SK-N-SH treated with all-trans-retinoic acid at 6 μM for 48 hours (cell line): ENCODE data around the gene SMIM20.

Experiments
- ATAC-seq: fragments of 200-7000 bp; cut with Tn5 transposase; 3 replicates; pipeline ENCODE4 v1.9.1; 2020; ENCODE audit warnings: mild to moderate bottlenecking, moderate library complexity
- ARNTL ChIP-seq: fragments of 450-650 bp; formaldehyde crosslinking; IDR thresholded peaks from 2 replicates; pipeline ENCODE4 v1.5.0; 2020; ENCODE audit warnings: low read depth, mild to moderate bottlenecking, moderate library complexity, borderline replicate concordance
- CREB5 ChIP-seq: fragments of 250-450 bp; sonication (Bioruptor Pico); IDR thresholded peaks from 2 replicates; pipeline ENCODE4 v1.5.1; 2020; ENCODE audit warnings: low read depth, mild to moderate bottlenecking, moderate library complexity
- CSDC2 ChIP-seq: fragments of 250-450 bp; sonication (Bioruptor Pico); IDR thresholded peaks from 2 replicates; pipeline ENCODE4 v1.5.0; 2020; ENCODE audit warnings: mild to moderate bottlenecking, moderate library complexity
- CSRNP3 ChIP-seq: fragments of 250-450 bp; sonication (Bioruptor Pico); IDR thresholded peaks from 2 replicates; pipeline ENCODE4 v1.5.1; 2021; ENCODE audit warnings: mild to moderate bottlenecking, moderate library complexity
- ESRRG ChIP-seq: fragments of 250-450 bp; sonication (Bioruptor Pico); IDR thresholded peaks from 2 replicates; pipeline ENCODE4 v1.6.1; 2021; ENCODE audit warnings: mild to moderate bottlenecking
- OSR1 ChIP-seq: fragments of 250-450 bp; sonication (Bioruptor Pico); IDR thresholded peaks from 2 replicates; pipeline ENCODE4 v1.8.0; 2022; ENCODE audit warnings: moderate library complexity, mild to moderate bottlenecking, inconsistent platforms
- POU6F1 ChIP-seq: fragments of 250-450 bp; sonication (Bioruptor Pico); IDR thresholded peaks from 2 replicates; pipeline ENCODE4 v1.8.0; 2021; ENCODE audit warnings: low read depth, mild to moderate bottlenecking, moderate library complexity, borderline replicate concordance
- PPARA ChIP-seq: fragments of 250-450 bp; sonication (Bioruptor Pico); IDR thresholded peaks from 2 replicates; pipeline ENCODE4 v1.5.0; 2020; ENCODE audit warnings: mild to moderate bottlenecking, borderline replicate concordance
- RARB ChIP-seq: fragments of 250-450 bp; sonication (Bioruptor Pico); IDR thresholded peaks from 2 replicates; pipeline ENCODE4 v1.8.0; 2021; ENCODE audit warnings: mild to moderate bottlenecking, moderate library complexity
- SNAI2 ChIP-seq: fragments of 250-450 bp; sonication (Bioruptor Pico); IDR thresholded peaks from 2 replicates; pipeline ENCODE4 v1.5.0; 2020; ENCODE audit warnings: mild to moderate bottlenecking, moderate library complexity
- TOX ChIP-seq: fragments of 250-450 bp; sonication (Bioruptor Pico); IDR thresholded peaks from 2 replicates; pipeline ENCODE4 v1.8.0; 2021; ENCODE audit warnings: mild to moderate bottlenecking, moderate library complexity, borderline replicate concordance
- ZC3H10 ChIP-seq: fragments of 250-450 bp; sonication (Bioruptor Pico); IDR thresholded peaks from 2 replicates; pipeline ENCODE4 v1.5.1; 2021; ENCODE audit warnings: mild to moderate bottlenecking, moderate library complexity
- ZFP3 ChIP-seq: fragments of 250-450 bp; sonication (Bioruptor Pico); IDR thresholded peaks from 2 replicates; pipeline ENCODE4 v1.5.0; 2020; ENCODE audit warnings: mild to moderate bottlenecking, moderate library complexity
- ZFP30 ChIP-seq: fragments of 450-650 bp; formaldehyde crosslinking; IDR thresholded peaks from 2 replicates; pipeline ENCODE4 v1.5.0; 2022; ENCODE audit warnings: mild to moderate bottlenecking, moderate library complexity
- ZNF565 ChIP-seq: fragments of 450-650 bp; formaldehyde crosslinking; conservative IDR thresholded peaks from 2 replicates; pipeline ENCODE4 v1.5.0; 2020; ENCODE audit warnings: low read depth, mild to moderate bottlenecking, moderate library complexity
- ZNF70 ChIP-seq: fragments of 450-650 bp; formaldehyde crosslinking; IDR thresholded peaks from 2 replicates; pipeline ENCODE4 v1.5.0; 2020; ENCODE audit warnings: mild to moderate bottlenecking, moderate library complexity
- ZNF8 ChIP-seq: fragments of 450-650 bp; formaldehyde crosslinking; IDR thresholded peaks from 2 replicates; pipeline ENCODE4 v1.5.0; 2020; ENCODE audit warnings: mild to moderate bottlenecking, moderate library complexity

The SMIM20 gene

GRCh38 chr4:25962393-25962792, 48.4 kb downstream of the SMIM20 start (continued):
- TF ChIP-seq TOX (CRISPR knock-in tag) (no peak), ZNF8 (CRISPR knock-in tag) (no peak), SNAI2 (CRISPR knock-in tag) (no peak), CREB5 (CRISPR knock-in tag) (no peak), ARNTL (CRISPR knock-in tag) (no peak), ZC3H10 (CRISPR knock-in tag) (no peak)
- TF ChIP-seq, all 23 proteins: peak for 0

- no peak for ATAC-seq
- TF ChIP-seq CREB5 (CRISPR knock-in tag) (no peak), OSR1 (CRISPR knock-in tag) (no peak), ZNF8 (CRISPR knock-in tag) (no peak), RARB (no peak), TOX (CRISPR knock-in tag) (no peak), ZFP3 (CRISPR knock-in tag) (no peak), SNAI2 (CRISPR knock-in tag) (no peak)
- TF ChIP-seq, all 23 proteins: peak for 0
These were observed 51.6 kb downstream of the SMIM20 start for GRCh38 chr4:25965629-25966028.

GRCh38 chr4:25966171-25966570, 52.2 kb downstream of the SMIM20 start:
- no peak for ATAC-seq
- TF ChIP-seq SNAI2 (CRISPR knock-in tag) (no peak), CSRNP3 (no peak), POU6F1 (no peak), OSR1 (CRISPR knock-in tag) (no peak), ZNF70 (CRISPR knock-in tag) (no peak), ESRRG (CRISPR knock-in tag) (no peak)

GRCh38 chr4:25969374-25970155, 55.5 kb downstream of the SMIM20 start:
- ATAC-seq = no peak
- TF ChIP-seq ZFP3 (CRISPR knock-in tag) (no peak), ZNF565 (no peak), CSRNP3 (no peak), PPARA (CRISPR knock-in tag) (no peak), CSDC2 (CRISPR knock-in tag) (no peak)

- no peak for ATAC-seq
- no peak for TF ChIP-seq ZFP30
- TF ChIP-seq POU6F1 = no peak
- no peak for TF ChIP-seq SNAI2 (CRISPR knock-in tag)
- TF ChIP-seq CSDC2 (CRISPR knock-in tag) = no peak
- TF ChIP-seq CSRNP3 = no peak
These were observed 56.2 kb downstream of the SMIM20 start for GRCh38 chr4:25970226-25970675.
